NCI-H128 (cell line): ENCODE results near the gene SHISA9.

ENCODE experiments used
- DNase-seq: peaks from one replicate; lab custom pipeline; 2025; ENCODE audit not compliant: unreplicated experiment; lab: John Stamatoyannopoulos, UW

Gene SHISA9

DNA sequence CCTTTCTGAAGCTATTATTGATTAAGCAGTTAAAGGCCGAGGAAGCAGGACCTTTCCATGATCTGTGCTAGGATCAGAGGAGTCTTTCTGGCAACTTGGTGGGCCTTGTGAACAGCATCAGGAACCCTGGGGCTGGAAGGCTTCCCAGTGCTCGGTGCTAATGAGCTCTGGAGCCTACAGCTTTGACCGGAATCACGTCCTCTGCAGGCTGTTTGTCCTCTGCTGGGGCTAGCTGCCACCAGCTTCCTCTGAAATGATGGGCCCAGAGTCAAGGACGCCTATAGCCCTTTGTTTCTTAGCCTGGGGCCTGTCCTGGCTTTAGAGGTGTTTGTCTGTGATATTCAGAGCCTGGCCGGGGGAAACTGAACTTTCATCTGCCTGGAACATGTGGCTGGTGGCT, 111.6 kb downstream of the SHISA9 start:
- DNase-seq = no peak

DNA sequence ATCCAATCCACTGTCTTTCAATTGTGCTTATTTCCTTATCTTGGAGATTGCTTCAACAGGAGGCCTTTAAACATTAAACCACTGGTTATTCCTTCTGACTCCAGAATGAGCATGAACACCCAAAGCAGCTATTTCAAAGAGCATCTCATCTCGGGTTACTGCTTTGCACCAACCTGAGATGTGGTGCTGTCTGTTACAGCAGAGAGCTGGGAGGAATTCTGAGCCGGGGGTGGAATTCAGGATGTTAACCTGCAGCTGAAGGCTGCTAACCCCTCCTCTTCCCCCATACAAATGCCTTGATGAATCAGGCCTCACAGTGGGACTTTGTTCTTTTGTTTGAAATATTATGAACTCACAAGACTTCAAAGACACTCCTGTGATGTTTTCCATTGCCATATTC, 113.1 kb downstream of the SHISA9 start:
- no peak for DNase-seq

DNA sequence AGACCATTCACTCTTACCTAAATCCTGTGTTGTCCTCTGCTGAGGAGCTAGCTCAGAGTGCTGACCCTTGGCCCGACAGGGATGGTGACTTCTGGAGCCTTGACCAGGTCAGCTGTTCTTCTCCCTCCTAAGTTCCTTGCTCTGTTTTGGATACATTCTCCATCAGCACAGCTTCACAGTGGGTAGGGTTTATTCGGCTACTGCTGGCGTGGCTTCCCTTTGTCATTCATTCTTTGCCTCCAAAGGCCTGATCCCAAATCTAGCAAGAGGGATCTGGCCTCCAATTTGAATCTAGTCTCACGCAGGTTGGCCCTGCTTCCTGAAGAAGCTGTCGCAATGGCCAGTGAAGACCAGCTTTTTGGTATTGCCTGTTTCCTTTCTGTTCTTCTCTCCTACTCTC, 116.6 kb downstream of the SHISA9 start:
- DNase-seq = no peak

DNA sequence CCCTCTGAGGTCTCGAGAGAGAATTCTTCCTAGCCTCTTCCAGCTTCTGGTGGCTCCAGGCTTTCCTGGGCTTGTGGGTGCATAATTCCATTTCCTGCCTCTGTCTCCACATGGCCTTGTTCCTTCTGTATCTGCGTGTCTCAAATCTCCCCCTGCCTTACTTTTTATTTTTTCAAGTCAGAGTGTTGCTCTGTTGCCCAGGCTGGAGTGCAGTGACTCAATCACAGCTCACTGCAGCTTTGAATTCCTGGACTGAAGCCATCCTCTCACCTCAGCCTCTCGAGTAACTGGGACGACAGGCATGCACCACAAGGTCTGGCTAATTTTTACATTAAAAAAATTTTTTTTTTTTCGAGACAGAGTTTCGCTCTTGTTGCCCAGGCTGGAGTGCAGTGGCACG, 120.6 kb downstream of the SHISA9 start:
- no peak for DNase-seq

DNA sequence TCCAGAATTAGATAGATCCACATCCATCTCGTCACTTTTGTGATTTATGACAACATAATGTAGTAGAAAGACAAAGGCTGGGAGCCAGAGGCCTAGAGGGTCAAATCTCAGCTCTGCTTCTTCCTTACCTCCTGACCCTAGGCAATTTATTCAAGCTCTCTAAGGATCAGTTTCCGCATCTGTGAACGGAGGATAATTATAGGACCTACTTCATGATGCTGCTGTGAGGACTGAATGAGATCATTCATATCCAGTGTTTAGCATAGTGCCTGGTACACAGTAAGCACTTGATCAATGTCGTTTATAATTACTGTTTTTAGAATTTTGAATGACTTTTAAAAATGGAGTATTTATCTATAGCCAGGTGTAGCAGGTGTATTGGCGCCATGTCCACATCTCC, 128.4 kb downstream of the SHISA9 start:
- no peak for DNase-seq

DNA sequence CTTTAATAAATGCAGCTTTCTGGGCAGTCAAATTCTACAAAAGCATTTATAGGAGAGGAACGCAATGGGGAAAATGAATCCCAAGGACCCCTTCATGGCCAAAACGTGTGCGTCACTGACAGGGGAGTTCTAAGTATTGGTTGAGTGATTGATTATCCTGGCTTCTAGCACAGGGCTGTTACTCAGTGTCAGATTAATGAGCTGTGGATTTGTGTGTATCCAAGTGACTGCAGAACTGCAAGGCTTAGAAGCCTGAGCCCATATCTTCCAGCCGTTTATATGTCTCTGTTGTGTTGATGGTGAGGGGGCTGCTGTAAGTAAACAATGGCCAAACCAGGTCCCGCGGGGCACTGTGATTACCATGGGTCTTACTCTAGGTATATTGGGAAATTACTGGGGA, 129.4 kb downstream of the SHISA9 start:
- DNase-seq = no peak

DNA sequence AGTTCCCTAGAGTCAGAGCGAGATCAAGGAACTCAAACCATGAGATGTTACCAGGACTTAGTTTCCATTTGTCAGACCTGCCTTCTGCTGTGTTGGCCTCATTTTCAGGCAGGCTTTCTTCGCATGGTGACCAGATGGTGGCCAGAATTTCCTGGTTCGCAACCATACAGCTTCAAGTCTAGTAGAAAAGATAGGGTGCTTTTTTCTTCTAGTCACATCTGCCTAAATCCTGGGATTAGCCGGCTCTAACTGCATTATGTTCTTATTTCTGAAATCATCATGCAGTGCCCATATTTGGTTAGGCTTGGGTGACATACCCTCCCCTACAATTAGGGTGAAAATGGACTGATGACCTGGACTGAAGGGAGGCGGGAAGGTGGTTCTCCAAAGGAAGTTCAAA, 131.5 kb downstream of the SHISA9 start:
- no peak for DNase-seq

DNA sequence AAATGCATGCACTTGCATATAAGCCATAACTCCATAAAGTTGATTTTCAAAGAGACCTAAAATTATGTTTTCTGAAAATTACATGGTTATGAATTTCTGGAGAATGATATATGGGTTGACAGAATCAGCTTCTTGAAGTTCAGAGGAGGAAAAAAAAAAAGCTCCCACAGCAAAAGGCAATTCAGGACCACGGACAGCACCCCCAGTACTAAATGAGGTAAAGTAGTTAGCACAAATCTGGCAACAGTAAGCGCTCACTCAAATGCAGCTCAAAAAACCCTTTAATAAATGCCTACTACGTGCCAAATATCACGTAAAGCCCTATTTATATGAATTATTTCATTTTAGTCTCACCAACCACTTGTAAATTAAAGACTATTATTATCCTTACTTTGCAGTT, 135.2 kb downstream of the SHISA9 start:
- DNase-seq = no peak

DNA sequence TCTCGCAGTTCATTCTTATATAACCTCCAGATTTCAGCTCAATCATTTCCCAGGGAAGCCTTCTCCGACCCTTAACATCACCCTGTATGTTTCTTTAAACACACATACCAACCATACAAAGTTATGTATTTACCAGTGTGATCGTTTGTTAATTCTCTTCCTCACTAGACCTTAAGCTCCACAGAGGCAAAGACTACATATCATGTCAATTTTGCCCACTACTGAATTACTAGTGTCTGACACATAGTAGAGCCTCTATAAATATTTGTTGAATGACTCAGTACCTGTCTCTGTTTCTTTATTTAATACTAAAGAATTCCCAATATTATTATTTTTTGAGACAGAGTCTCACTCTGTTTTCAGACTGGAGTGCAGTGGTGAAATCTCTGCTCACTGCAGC, 137.2 kb downstream of the SHISA9 start:
- no peak for DNase-seq

DNA sequence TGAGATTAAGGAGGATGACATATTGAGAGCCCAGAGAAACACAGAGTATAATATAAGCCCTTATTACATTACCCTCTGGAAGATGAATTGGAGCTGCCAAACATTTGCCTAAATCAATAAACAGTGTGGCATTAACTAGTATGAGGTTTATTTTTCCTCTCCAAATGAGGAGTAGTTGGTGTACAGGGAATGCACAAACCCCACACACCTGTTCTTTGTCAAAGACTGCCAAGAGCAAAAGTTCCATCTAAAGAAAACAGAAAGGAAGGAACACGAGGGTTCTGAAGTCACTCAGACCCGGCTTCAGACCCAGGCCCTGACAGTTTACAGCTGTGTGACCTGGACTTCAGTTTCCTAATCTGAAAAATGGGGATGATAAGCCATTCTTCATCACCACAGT, 138.1 kb downstream of the SHISA9 start:
- no peak for DNase-seq

DNA sequence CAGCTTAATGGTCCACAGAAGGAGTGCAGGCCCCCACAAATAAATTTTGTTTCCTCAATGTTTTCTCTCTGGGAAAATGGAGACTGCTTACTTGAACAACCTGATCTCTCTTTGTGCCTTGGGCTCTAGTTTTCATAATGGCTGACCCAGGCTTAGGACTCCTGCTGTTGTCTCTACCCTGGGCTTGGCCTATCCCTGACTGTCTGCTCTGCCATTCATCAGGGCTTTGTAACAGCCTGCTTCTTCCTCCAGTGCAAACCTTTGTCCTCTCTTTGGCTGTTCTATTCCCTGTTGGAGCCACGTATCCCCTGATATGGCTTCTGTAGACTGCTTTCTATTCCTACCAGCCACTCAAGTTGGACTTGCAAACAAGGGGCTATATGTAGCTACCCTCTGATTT, 139.8 kb downstream of the SHISA9 start:
- DNase-seq = no peak

DNA sequence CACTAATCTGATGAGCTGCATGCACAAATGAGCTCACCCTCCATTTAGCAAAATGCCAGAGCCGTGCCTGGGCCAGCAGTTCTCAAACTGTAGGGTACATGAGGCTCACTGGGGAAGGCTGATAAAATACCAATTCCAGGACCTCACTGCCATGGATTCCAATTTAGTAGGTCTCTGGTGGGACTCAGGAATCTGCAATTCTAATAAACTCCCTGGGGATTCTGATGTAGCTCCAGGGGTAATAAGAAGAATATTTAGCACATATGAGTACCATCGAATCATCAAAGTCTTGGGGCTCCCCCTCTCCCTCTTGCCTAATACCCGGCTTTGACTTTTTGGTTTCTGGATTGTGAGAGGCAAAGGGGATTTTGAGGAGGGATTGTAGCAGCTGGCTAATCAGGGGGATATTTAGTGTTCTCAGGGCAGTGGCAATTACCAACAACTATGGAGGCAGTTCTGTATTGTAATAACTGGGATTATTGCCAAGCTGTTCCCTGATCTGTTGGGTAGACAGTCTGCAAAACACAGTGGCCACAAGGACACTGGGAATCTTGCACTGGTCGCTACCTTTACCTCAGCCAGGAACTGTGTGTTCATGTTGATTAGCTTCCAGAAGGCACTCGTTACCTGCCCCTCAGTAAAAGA, 140.4 kb downstream of the SHISA9 start:
- no peak for DNase-seq

DNA sequence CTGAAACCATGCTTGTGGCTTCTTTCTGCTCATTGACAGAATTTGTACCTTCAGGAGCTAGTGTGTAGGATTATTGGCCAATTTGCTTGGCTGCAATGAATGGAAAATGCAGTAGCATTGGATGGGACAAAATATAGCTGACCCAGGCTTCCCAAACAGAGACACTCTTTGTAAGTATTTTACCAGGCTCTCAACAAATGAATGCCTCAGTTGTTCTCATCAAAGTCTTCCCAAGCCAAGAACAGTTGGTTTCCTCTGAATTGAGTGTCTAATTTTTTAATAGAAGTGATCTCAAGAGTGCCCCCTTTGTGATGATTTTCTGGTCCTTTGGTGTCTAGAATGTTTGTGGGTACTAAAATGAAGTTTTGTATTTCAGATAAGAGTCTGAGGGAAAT, 140.9 kb downstream of the SHISA9 start:
- DNase-seq = no peak

DNA sequence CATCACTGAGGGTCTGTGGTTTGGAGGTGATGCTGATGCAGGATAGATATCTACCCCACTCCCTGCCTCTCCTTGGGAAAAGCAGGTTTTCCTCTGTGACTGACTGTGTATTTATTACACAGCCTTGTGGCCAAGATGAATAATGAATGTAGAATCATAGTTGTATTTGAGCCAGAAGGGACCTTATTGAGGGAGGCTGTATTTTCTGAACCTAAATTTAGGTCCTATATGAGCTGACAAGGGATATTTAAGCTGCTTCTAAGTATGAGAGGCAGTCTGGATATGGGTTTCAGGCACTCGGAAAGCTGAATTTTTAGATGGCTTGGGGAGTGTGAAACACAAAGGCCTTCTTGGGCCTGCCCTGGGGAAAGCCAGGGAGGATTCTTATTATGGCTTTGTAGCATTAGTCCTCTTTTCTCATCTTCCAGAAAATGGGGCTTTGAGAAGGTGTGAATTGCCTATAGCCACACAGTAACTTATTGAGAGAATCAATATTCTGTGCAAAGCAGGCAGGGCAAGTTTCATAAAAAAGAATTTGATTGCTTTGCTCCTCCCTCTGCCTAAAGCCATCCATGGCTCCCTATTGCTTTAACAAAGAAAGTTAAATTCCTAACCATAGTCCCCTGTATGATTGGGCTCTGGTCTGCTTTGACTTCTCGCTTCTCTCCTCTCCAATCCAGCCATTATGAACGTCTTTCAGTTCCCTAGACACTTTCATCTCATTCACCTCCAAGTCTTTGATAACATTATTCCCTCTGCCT, 144.8 kb downstream of the SHISA9 start:
- no peak for DNase-seq

DNA sequence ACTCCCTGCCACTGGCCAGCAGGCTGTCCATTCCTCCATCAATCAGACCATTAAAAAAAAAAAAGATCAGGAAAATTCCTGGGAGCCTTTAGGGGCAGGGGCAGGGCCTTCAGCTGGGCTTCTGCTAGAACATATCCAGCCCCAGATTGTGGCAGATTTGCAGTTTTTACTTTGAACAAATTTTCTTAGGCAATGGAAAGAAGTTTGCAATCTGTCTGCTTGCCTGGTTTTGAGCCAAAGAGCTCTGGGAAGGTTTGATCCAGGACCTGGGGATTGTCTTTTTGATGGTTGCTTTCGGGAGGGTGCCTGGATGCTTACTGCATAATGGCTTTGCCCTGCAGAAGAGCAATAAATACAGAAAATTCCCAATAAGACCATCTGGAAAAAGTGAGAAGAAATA, 145.9 kb downstream of the SHISA9 start:
- DNase-seq = no peak

DNA sequence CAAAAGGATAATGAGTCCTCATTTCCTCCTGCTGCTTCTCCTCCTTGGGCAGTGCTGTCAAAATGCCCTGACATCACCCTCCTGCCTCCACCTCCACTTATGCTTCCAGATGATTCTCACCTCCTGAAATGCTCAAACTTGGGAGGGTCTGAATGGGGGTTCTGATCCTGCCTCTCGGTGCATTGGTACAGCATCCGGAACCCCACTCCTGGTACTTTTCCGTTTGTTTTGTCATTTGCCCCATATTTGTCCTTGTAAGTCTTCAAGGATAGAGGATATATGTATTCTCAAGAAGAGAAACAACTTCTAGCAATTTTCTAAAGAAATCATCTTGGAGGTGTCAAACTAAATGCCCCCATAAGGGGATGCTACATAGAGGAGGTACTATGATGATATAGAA, 148.3 kb downstream of the SHISA9 start:
- no peak for DNase-seq

DNA sequence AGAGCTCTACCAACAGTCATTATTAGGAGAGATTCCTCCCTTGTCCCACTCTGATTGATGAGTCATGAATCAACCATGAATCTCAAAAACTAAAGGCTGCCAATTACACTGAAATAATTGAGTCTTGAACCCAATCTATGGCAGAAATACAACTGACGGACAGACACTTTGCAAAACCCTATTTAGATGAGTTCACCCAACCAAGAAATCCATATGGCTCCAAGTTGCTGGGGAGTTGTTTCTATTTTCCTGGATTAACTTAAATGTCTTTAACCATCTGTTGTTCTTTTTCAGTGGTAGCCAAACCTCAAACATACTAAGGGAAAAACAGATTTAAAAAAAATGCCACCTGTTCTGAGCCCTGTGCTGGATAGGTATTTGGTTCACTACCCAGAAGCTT, 151.0 kb downstream of the SHISA9 start:
- DNase-seq = no peak

DNA sequence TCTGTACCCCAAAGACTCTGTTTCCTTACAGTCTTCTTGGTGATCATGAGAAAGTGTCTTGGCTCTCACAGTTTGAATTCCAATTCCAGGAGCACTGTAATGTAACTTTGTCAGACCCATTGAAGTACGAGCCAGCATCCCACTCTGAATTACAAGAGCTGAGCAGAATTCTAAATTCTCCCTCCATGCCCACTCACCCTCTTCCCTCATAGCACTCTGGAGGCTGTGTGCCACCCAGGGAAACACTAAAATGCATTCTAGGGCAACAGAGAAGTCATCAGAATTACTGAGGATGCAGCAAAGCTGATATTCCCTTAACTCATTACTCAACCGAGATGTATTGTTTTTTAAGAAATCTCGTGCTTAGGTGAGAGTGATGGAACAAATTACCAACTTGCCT, 154.1 kb downstream of the SHISA9 start:
- no peak for DNase-seq

DNA sequence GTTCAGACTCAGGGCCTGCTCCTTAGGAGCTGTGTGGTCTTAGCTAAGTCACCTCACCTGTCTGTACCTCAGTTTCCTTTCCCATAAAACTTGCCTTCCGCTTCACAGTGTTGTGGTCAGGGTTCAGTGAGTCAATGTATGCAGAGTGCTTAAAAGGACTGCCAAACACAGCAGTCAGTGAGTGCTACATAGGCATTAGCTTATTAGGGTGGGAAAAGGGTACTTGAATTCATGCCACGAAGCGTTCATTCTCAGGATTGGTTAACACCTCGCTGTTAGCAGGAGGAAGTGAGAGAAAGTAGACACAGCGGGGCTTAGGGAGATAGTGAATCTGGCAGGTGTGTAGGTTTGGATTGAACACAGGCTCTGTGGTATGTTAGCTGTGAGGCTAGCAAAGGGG, 155.2 kb downstream of the SHISA9 start:
- DNase-seq = no peak

DNA sequence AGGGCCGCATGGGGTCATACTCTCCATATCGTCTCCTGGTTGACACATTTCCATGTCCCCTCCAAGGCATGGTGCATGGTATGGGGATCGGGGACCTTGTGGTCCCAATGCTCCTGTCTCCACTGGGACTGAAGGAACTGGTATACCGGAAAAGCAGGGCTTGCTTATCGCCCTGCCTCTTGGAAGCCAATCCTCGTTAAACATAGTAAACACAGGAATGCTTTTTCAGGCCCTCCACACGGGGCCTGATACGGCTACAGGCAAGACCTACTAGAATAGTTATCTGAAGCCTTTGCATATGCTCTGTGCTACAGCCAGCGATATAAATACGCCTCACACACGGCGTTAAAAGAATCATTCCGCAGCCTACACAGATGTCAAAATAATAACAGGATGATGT, 159.5 kb downstream of the SHISA9 start:
- no peak for DNase-seq

DNA sequence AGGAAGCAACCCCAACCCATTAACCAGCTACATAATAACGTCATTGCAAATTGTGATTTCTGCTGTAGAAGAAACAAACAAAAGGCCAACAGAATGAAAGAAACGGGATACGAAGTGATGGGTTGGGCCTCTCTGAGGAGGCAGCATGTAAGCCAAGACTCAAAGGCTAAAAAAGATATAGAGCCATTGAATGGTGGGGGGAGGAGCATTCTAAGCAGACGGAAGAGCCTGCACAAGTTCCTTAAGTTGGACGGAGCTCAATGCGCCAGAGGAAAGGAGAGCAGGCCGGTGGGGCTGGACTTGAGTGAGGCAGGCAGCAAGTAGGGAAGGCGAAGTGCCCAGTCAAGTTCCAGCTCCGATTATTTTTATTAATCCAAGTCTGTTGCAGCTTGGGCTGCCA, 160.3 kb downstream of the SHISA9 start:
- DNase-seq = no peak

DNA sequence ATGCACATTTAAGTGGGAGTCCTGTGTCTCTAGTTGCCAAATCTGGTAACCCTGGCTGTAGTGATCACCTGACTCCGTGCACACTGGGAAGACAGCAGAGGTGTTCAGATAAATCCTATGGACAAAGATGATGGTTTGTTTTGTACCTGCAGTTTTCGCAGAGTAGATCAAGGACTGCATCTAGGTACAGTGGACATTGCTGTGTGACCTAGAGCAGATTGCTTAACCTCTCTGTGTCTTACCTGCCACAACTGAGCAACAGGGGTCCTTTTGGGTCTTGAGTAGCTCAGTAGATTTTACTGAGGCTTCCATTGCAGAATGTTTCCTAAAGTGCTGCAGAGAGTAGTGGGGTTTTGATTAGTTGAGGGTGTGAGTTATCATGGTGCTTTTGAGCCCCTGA, 160.8 kb downstream of the SHISA9 start:
- DNase-seq = no peak

DNA sequence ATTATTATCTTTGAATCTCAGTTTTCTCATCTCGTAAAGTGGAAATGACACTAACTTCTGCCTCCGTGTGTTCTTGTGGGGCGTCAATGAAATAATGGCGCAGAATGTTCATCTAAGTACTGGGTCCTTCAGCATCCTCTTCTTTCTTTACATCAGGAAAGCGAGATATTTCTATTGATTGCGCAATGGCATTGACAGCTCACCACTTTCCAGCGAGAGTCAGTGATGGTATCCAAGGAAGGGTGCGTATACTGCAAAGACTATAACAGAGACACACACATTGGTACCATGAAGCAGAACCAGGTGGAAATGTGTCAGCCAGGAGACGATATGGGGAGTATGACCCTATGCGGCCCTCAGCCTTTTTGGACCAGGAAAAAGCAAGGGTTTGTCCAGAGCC, 162.1 kb downstream of the SHISA9 start:
- DNase-seq = no peak
